ENCODE results near the gene SYT15. TPM values are rescaled to one million over a fixed set of nuclear protein-coding genes. Genes with fewer than 3 reads are reported as not detected.

The SYT15 gene
- total RNA-seq, 1 experiment from 2014 or later = 1.6 TPM

GRCh38 chr10:46558122-46558391, 20.9 kb upstream of the SYT15 start:
- TF ChIP-seq EZH2phosphoT487 (IDR thresholded peaks at IDR 0.05; ENCODE audit: borderline replicate concordance) (no peak), ZFX (IDR thresholded peaks at IDR 0.05) (no peak), EGR1 (IDR thresholded peaks at IDR 0.05; ENCODE audit: low read depth) (no peak), SP1 (IDR thresholded peaks at IDR 0.05; ENCODE audit: low read depth) (no peak), TCF7L2 (IDR thresholded peaks at IDR 0.05; ENCODE audit: borderline replicate concordance, extremely low read depth, insufficient read depth, insufficient read length) (no peak), SRF (IDR thresholded peaks at IDR 0.05; ENCODE audit: low read depth) (no peak), CEBPB (IDR thresholded peaks at IDR 0.05; ENCODE audit: low read depth) (no peak)
- peaks cover 0 to 9% of the 10 kb centered on the region in 2 experiments; a peak in 1 of 4 replicates for H3K4me1 ChIP-seq (ENCODE audit: control insufficient read depth in 1 of 2, insufficient read depth in 2 of 2, low read length in 2 of 2)
- DNase-seq (ENCODE audit: low read depth, low spot score) = no peak
- ChIA-PET CTCF (no interaction called here), RAD21 (ENCODE audit: low non-redundant PET in 1 of 2, low total read pairs in 2 of 2, uncharacterized antibody in 2 of 2, unreplicated experiment in 2 of 2) (no interaction called here), POLR2A (no interaction called here)
- H3K79me2 ChIP-seq (ENCODE audit: insufficient read depth, low read length) = no peaks in the 10 kb centered on the region
- intact Hi-C loops (cut with micrococcal nuclease) = no loop called here
- no peak overlapping the region for H3K4me2 ChIP-seq (ENCODE audit: low read length)
- H3K9me2 ChIP-seq (ENCODE audit: insufficient read depth) = no peaks in the 10 kb centered on the region
- H4K20me1 ChIP-seq (ENCODE audit: insufficient read depth) = no peaks in the 10 kb centered on the region
- no peak for ATAC-seq
- H3K9me3 ChIP-seq (ENCODE audit: control insufficient read depth in 1 of 2, insufficient read depth in 1 of 2, low read depth in 1 of 2, low read length in 2 of 2) = no peaks in the 10 kb centered on the region
- H3K27me3 ChIP-seq (ENCODE audit: insufficient read depth, low read length) = peaks cover 5% of the 10 kb centered on the region; the same call in 1 of the 2 replicates
- no peaks in the 10 kb centered on the region for H3K36me3 ChIP-seq (ENCODE audit: control insufficient read depth in 1 of 2, insufficient read depth in 2 of 2, low read length in 2 of 2)
- no peak overlapping the region for H2AFZ ChIP-seq (ENCODE audit: low read depth, low read length, poor library complexity, severe bottlenecking)
- no peak overlapping the region for H3K4me3 ChIP-seq (replicated peaks in 1 of 2; ENCODE audit: low read depth in 1 of 2, low read length in 2 of 2)
- no peak overlapping the region for H3K9ac ChIP-seq (ENCODE audit: low read length)
- H3K27ac ChIP-seq (ENCODE audit: low read depth, low read length) = no peak overlapping the region
- no TSS peak for BruUV-seq (replicated peaks)

- ChIA-PET CTCF (no interaction called here), RAD21 (ENCODE audit: low non-redundant PET in 1 of 2, low total read pairs in 2 of 2, uncharacterized antibody in 2 of 2, unreplicated experiment in 2 of 2) (no interaction called here), POLR2A (no interaction called here)
- Histone ChIP-seq H3K79me2 (ENCODE audit: insufficient read depth, low read length) (no peaks in the 10 kb centered on the region), H2AFZ (ENCODE audit: low read depth, low read length, poor library complexity, severe bottlenecking) (no peak overlapping the region), H3K9me3 (ENCODE audit: control insufficient read depth in 1 of 2, insufficient read depth in 1 of 2, low read depth in 1 of 2, low read length in 2 of 2) (no peaks in the 10 kb centered on the region), H3K27ac (ENCODE audit: low read depth, low read length) (no peak overlapping the region), H3K4me1 (ENCODE audit: control insufficient read depth in 1 of 2, insufficient read depth in 2 of 2, low read length in 2 of 2) (peaks cover 0 to 9% of the 10 kb centered on the region in 2 experiments; a peak in 1 of 4 replicates), H3K9ac (ENCODE audit: low read length) (no peak overlapping the region), H3K27me3 (ENCODE audit: insufficient read depth, low read length) (peaks cover 5% of the 10 kb centered on the region; the same call in 1 of the 2 replicates), H3K4me2 (ENCODE audit: low read length) (no peak overlapping the region), H3K36me3 (ENCODE audit: control insufficient read depth in 1 of 2, insufficient read depth in 2 of 2, low read length in 2 of 2) (no peaks in the 10 kb centered on the region), H3K9me2 (ENCODE audit: insufficient read depth) (no peaks in the 10 kb centered on the region), H4K20me1 (ENCODE audit: insufficient read depth) (no peaks in the 10 kb centered on the region), H3K4me3 (replicated peaks in 1 of 2; ENCODE audit: low read depth in 1 of 2, low read length in 2 of 2) (no peak overlapping the region)
- ATAC-seq (no peak), DNase-seq (ENCODE audit: low read depth, low spot score) (no peak)
- TF ChIP-seq SIN3A (IDR thresholded peaks at IDR 0.05; ENCODE audit: low read depth) (no peak), EZH2phosphoT487 (IDR thresholded peaks at IDR 0.05; ENCODE audit: borderline replicate concordance) (no peak), YY1 (IDR thresholded peaks at IDR 0.05; ENCODE audit: extremely low read depth, insufficient replicate concordance, low read depth, low read length) (no peak), SP1 (IDR thresholded peaks at IDR 0.05; ENCODE audit: low read depth) (no peak), POLR2A (IDR thresholded peaks at IDR 0.05; ENCODE audit: borderline replicate concordance, extremely low read depth, insufficient read depth, insufficient read length) (no peak), SRF (IDR thresholded peaks at IDR 0.05; ENCODE audit: low read depth) (no peak), ATF3 (IDR thresholded peaks at IDR 0.05) (no peak), MAX (IDR thresholded peaks at IDR 0.05) (no peak), ELF1 (IDR thresholded peaks at IDR 0.05; ENCODE audit: borderline replicate concordance, low read depth) (no peak), TCF7L2 (IDR thresholded peaks at IDR 0.05; ENCODE audit: borderline replicate concordance, extremely low read depth, insufficient read depth, insufficient read length) (no peak), ZFX (IDR thresholded peaks at IDR 0.05) (no peak), RAD21 (IDR thresholded peaks at IDR 0.05; ENCODE audit: low read depth) (no peak), EZH2 (IDR thresholded peaks at IDR 0.05) (no peak)
- intact Hi-C loops (cut with micrococcal nuclease) = no loop called here
- BruUV-seq (replicated peaks) = no TSS peak
Observed at GRCh38 chr10:46558392-46559185, 20.3 kb upstream of the SYT15 start.

Data from HCT116 (cell line).